ENCODE measurements around the gene PCMT1. TPM values are rescaled to one million over a fixed set of nuclear protein-coding genes. Genes with fewer than 3 reads are reported as not detected.

PCMT1 gene
- total and polyA plus RNA-seq, 2 donors (not counting 1 experiment from before 2014, with no cell fraction given) = 30.3 to 46.4 TPM

DNA sequence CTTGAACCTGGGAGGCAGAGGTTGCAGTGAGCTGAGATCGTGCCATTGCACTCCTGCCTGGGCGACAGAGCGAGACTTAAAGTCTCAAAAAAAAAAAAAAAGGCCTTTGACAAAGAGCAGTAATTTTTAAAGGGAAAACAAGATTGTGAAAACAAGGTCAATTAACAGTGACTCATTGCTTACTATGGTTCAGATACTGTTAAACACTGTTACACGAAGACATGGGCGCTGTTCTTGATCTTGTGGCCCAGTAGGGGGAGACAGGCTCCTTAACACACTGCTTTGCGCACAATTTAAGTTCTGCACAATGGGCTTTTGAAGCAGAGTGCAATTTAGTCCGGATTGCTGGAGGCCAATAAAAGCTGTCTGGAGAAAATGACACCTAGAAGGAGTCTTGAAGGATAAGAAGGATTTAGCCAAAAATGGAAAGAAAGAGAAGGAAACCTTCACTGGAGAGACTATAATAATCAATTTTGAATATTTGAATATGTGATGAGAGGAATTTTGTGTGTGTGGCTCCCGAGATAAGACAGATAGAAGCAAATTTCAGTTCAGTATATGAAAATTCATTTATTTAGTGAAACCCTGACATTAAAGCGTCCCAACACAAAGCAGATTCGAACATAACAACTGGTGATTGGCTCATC lies 25.6 kb upstream of the PCMT1 start:
- no peaks in the 10 kb centered on the region for H3K9me3 ChIP-seq (ENCODE audit: control extremely low read depth in 1 of 3, control insufficient read depth in 2 of 3, insufficient read depth in 1 of 3, low read length in 2 of 3)
- Mint-ChIP-seq H3K4me1 (peaks cover 8% of the 10 kb centered on the region), H3K9me3 (ENCODE audit: insufficient read depth) (no peaks in the 10 kb centered on the region), H3K27ac (no peak overlapping the region), H3K27me3 (no peaks in the 10 kb centered on the region), H3K4me3 (no peak overlapping the region)
- ChIA-PET POLR2A (no interaction called here), CTCF (interaction anchor here (0.7 to 1.4 kb wide), 4 partner anchors 11 to 1123 kb away, joined by 3 to 5 read pairs (median 3); no protein-coding TSS in a partner anchor)
- no peaks in the 10 kb centered on the region for H3K27me3 ChIP-seq (replicated peaks in 1 of 4; ENCODE audit: control extremely low read depth in 1 of 4, control insufficient read depth in 3 of 4, insufficient read depth in 4 of 4, low read length in 3 of 4)
- no peak overlapping the region for H3K9ac ChIP-seq (ENCODE audit: low read length)
- H3K79me2 ChIP-seq (ENCODE audit: control insufficient read depth, insufficient read depth, low read length) = no peaks in the 10 kb centered on the region
- no peak overlapping the region for H3K27ac ChIP-seq (ENCODE audit: low read length in 2 of 2)
- ATAC-seq (ENCODE audit: low read depth) (peak; percentile 75), DNase-seq (peak; percentile 53)
- peaks cover 8 to 10% of the 10 kb centered on the region in 2 donors for H3K4me1 ChIP-seq (ENCODE audit: control insufficient read depth in 2 of 2, insufficient read depth in 2 of 2, low read length in 2 of 2)
- H2AFZ ChIP-seq (ENCODE audit: insufficient read depth, low read depth, low read length, poor library complexity, severe bottlenecking) = no peak overlapping the region
- no peak for TF ChIP-seq EZH2 (IDR thresholded peaks at IDR 0.05; ENCODE audit: borderline replicate concordance, insufficient read depth, low read depth, low read length, poor library complexity, severe bottlenecking)
- TF ChIP-seq, protein P1, sequence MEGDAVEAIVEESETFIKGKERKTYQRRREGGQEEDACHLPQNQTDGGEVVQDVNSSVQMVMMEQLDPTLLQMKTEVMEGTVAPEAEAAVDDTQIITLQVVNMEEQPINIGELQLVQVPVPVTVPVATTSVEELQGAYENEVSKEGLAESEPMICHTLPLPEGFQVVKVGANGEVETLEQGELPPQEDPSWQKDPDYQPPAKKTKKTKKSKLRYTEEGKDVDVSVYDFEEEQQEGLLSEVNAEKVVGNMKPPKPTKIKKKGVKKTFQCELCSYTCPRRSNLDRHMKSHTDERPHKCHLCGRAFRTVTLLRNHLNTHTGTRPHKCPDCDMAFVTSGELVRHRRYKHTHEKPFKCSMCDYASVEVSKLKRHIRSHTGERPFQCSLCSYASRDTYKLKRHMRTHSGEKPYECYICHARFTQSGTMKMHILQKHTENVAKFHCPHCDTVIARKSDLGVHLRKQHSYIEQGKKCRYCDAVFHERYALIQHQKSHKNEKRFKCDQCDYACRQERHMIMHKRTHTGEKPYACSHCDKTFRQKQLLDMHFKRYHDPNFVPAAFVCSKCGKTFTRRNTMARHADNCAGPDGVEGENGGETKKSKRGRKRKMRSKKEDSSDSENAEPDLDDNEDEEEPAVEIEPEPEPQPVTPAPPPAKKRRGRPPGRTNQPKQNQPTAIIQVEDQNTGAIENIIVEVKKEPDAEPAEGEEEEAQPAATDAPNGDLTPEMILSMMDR (IDR thresholded peaks at IDR 0.05) = peak; percentile 73
- no peak overlapping the region for H3K4me3 ChIP-seq (ENCODE audit: control extremely low read depth in 1 of 5, extremely low read depth in 1 of 5, insufficient read depth in 1 of 5, low read depth in 2 of 5, low read length in 4 of 5)
- peaks cover 5 to 21% of the 10 kb centered on the region in 2 experiments for H3K36me3 ChIP-seq (replicated peaks in 1 of 2; ENCODE audit: control extremely low read depth in 1 of 2, control insufficient read depth in 1 of 2, extremely low read depth in 1 of 2, insufficient read depth in 2 of 2, low read length in 1 of 2)
- no peaks in the 10 kb centered on the region for H4K20me1 ChIP-seq (ENCODE audit: control insufficient read depth, insufficient read depth, low read length, poor library complexity, severe bottlenecking)
- intact Hi-C loops (cut with micrococcal nuclease) = loop anchor here (1.0 kb wide), 1 partner anchor 202 kb away; no protein-coding TSS in a partner anchor
- WGBS (ENCODE audit: insufficient coverage) = 78% methylated on average over 6 of the region's 10 CpGs
- H3K4me2 ChIP-seq (replicated peaks; ENCODE audit: low read depth, low read length, poor library complexity, severe bottlenecking) = no peak overlapping the region

- Histone ChIP-seq H3K9me3 (ENCODE audit: control extremely low read depth in 1 of 3, control insufficient read depth in 2 of 3, insufficient read depth in 1 of 3, low read length in 2 of 3) (no peaks in the 10 kb centered on the region), H3K79me2 (ENCODE audit: control insufficient read depth, insufficient read depth, low read length) (no peaks in the 10 kb centered on the region), H2AFZ (ENCODE audit: insufficient read depth, low read depth, low read length, poor library complexity, severe bottlenecking) (no peak overlapping the region), H3K27ac (ENCODE audit: low read length in 2 of 2) (no peak overlapping the region), H3K27me3 (replicated peaks in 1 of 4; ENCODE audit: control extremely low read depth in 1 of 4, control insufficient read depth in 3 of 4, insufficient read depth in 4 of 4, low read length in 3 of 4) (no peaks in the 10 kb centered on the region), H3K4me1 (ENCODE audit: control insufficient read depth in 2 of 2, insufficient read depth in 2 of 2, low read length in 2 of 2) (peaks cover 8 to 11% of the 10 kb centered on the region in 2 donors), H3K4me2 (replicated peaks; ENCODE audit: low read depth, low read length, poor library complexity, severe bottlenecking) (no peak overlapping the region), H3K4me3 (ENCODE audit: control extremely low read depth in 1 of 5, extremely low read depth in 1 of 5, insufficient read depth in 1 of 5, low read depth in 2 of 5, low read length in 4 of 5) (no peak overlapping the region), H4K20me1 (ENCODE audit: control insufficient read depth, insufficient read depth, low read length, poor library complexity, severe bottlenecking) (no peaks in the 10 kb centered on the region), H3K36me3 (replicated peaks in 1 of 2; ENCODE audit: control extremely low read depth in 1 of 2, control insufficient read depth in 1 of 2, extremely low read depth in 1 of 2, insufficient read depth in 2 of 2, low read length in 1 of 2) (peaks cover 6 to 39% of the 10 kb centered on the region in 2 experiments), H3K9ac (ENCODE audit: low read length) (no peak overlapping the region)
- Mint-ChIP-seq H3K4me3 (no peak overlapping the region), H3K9me3 (ENCODE audit: insufficient read depth) (no peaks in the 10 kb centered on the region), H3K27me3 (no peaks in the 10 kb centered on the region), H3K27ac (no peak overlapping the region), H3K4me1 (peaks cover 8% of the 10 kb centered on the region)
- POLR2A ChIA-PET = no interaction called here
- CTCF ChIA-PET = interaction anchor here (0.7 to 1.3 kb wide), 2 partner anchors 17 to 223 kb away, joined by 4 to 5 read pairs; no protein-coding TSS in a partner anchor
- intact Hi-C loops (cut with micrococcal nuclease) = no loop called here
- ATAC-seq (ENCODE audit: low read depth) = no peak
- DNase-seq = no peak
- TF ChIP-seq, protein P1 (IDR thresholded peaks at IDR 0.05) = no peak
- WGBS (ENCODE audit: insufficient coverage) = 86% methylated on average over 1 of the region's 3 CpGs
These were observed 23.8 kb upstream of the PCMT1 start for GRCh38 chr6:149725785-149726184.
